KMS-11 (cell line): ENCODE data around the gene INPP4A.
A peak's percentile ranks its signal among the peaks of the same experiment; 100 is the strongest.
"Not testable (repeated sequence)": the region's sequence is repeated elsewhere in the genome, so short reads cannot be mapped to it uniquely, and the experiment has no call there.

Experiments used
- H2AFZ ChIP-seq: fragments of 200-600 bp; sonication (generic); 2 replicates; pipeline ENCODE4 v1.6.1; 2016; ENCODE audit warnings: antibody characterized with exemption, mixed run types, low read depth
- H3K27ac ChIP-seq: fragments of 200-600 bp; sonication (generic); 2 replicates; pipeline ENCODE4 v1.6.1; 2016; ENCODE audit warnings: mild to moderate bottlenecking, mixed run types
- H3K27me3 ChIP-seq: fragments of 200-600 bp; sonication (generic); 2 replicates; pipeline ENCODE4 v1.6.1; 2017; ENCODE audit warnings: mild to moderate bottlenecking, low read depth, mixed run types, moderate library complexity; ENCODE audit not compliant: insufficient read depth
- H3K36me3 ChIP-seq: fragments of 200-600 bp; sonication (generic); 2 replicates; pipeline ENCODE4 v1.6.1; 2017; ENCODE audit warnings: mild to moderate bottlenecking, mixed run types; ENCODE audit not compliant: insufficient read depth
- H3K4me1 ChIP-seq: fragments of 200-600 bp; sonication (generic); 2 replicates; pipeline ENCODE4 v1.6.1; 2016; ENCODE audit warnings: mild to moderate bottlenecking, low read depth, mixed run types; ENCODE audit not compliant: poor library complexity, severe bottlenecking
- H3K4me2 ChIP-seq: fragments of 200-600 bp; sonication (generic); 2 replicates; pipeline ENCODE4 v1.7.0; 2016; ENCODE audit warnings: mild to moderate bottlenecking, mixed run types
- H3K4me3 ChIP-seq: fragments of 200-600 bp; sonication (generic); IDR thresholded peaks from 2 replicates; pipeline ENCODE4 v1.6.1; 2017; ENCODE audit warnings: low read depth, low read length, mixed read lengths; ENCODE audit not compliant: insufficient read depth
- H3K79me2 ChIP-seq: fragments of 200-600 bp; sonication (generic); 2 replicates; pipeline ENCODE4 v1.6.1; 2016; ENCODE audit warnings: low read depth, mixed run types; ENCODE audit not compliant: insufficient read depth
- H3K9ac ChIP-seq: fragments of 200-600 bp; sonication (generic); 2 replicates; pipeline ENCODE4 v1.6.1; 2016; ENCODE audit warnings: mild to moderate bottlenecking, mixed run types
- H4K20me1 ChIP-seq: fragments of 200-600 bp; sonication (generic); 2 replicates; pipeline ENCODE4 v1.6.1; 2016; ENCODE audit warnings: mild to moderate bottlenecking, mixed run types; ENCODE audit not compliant: insufficient read depth
- CTCF ChIP-seq: fragments of 200-600 bp; sonication (generic); conservative IDR thresholded peaks from 2 replicates; pipeline ENCODE4 v1.6.1; 2017; ENCODE audit warnings: low read depth, mild to moderate bottlenecking, antibody characterized with exemption, low read length, moderate library complexity, mixed read lengths

The INPP4A gene

DNA sequence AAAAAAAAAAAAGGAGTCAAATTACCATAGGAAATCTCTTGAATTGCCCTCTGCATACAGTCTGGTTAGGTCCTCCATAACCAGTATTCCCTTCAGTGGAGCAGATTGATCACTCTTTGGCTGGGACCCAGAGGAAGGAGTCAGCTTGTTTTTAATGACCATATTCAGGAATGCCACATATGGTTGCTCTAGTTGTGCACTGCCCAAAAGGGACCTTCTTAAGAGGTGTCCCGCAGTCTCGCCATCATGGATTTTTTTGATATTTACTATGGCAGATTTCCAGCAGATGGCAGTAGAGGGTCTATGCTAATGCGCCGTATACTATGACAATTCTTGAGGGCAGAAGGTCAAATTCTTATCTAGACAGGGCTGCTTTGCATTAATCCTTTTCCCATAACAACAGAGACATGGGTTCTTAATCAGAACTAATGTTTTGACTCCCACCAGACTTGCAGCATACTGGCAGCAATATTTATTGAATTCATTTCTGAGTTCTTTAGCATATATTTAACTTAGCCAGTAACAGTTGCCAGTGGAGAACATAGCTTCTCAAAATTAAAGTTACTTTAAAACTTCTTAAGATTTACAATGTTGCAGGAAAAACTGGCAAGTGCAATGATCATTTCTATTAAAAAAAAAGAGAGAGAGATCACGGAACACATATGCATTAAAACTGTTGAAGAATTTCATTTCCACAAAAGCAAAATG is 31.8 kb upstream of the INPP4A start:
- Histone ChIP-seq H3K36me3 (no peaks in the 10 kb centered on the region), H3K27me3 (no peaks in the 10 kb centered on the region), H4K20me1 (no peaks in the 10 kb centered on the region), H3K79me2 (no peaks in the 10 kb centered on the region), H3K9ac (no peak overlapping the region), H3K27ac (no peak overlapping the region), H2AFZ (peak overlapping the region; percentile 55; the same call in 1 of the 2 replicates), H3K4me1 (peaks cover 11% of the 10 kb centered on the region), H3K4me3 (no peak overlapping the region), H3K4me2 (peak overlapping the region; percentile 7; the same call in 1 of the 2 replicates)
- TF ChIP-seq CTCF = peak; percentile 90

- peaks cover 11% of the 10 kb centered on the region for H3K4me1 ChIP-seq
- H3K36me3 ChIP-seq, H2AFZ ChIP-seq, H3K9ac ChIP-seq, H3K4me2 ChIP-seq, H3K27me3 ChIP-seq, H3K27ac ChIP-seq, H3K79me2 ChIP-seq, H3K4me3 ChIP-seq, H4K20me1 ChIP-seq: not testable (repeated sequence)
Observed at GRCh38 chr2:98414246-98414645, 30.4 kb upstream of the INPP4A start.

GRCh38 chr2:98415719-98416248 is 28.9 kb upstream of the INPP4A start:
- not testable (repeated sequence) for H4K20me1 ChIP-seq, H3K4me2 ChIP-seq, H3K9ac ChIP-seq, H3K27ac ChIP-seq, H3K79me2 ChIP-seq, H2AFZ ChIP-seq, H3K27me3 ChIP-seq, H3K36me3 ChIP-seq, H3K4me3 ChIP-seq
- peaks cover 11% of the 10 kb centered on the region for H3K4me1 ChIP-seq

- Histone ChIP-seq H3K27ac (no peak overlapping the region), H3K4me1 (peaks cover 11% of the 10 kb centered on the region), H3K36me3 (no peaks in the 10 kb centered on the region), H3K27me3 (no peaks in the 10 kb centered on the region), H4K20me1 (no peaks in the 10 kb centered on the region), H2AFZ (no peak overlapping the region), H3K4me2 (no peak overlapping the region), H3K4me3 (no peak overlapping the region), H3K9ac (no peak overlapping the region), H3K79me2 (no peaks in the 10 kb centered on the region)
- no peak for TF ChIP-seq CTCF
Observed at GRCh38 chr2:98416383-98417159, 28.1 kb upstream of the INPP4A start.

- TF ChIP-seq CTCF = no peak
- Histone ChIP-seq H3K4me1 (no peaks in the 10 kb centered on the region), H3K4me2 (no peak overlapping the region), H3K79me2 (no peaks in the 10 kb centered on the region), H4K20me1 (no peaks in the 10 kb centered on the region), H3K9ac (no peak overlapping the region), H3K4me3 (no peak overlapping the region), H3K27ac (no peak overlapping the region), H3K36me3 (no peaks in the 10 kb centered on the region), H3K27me3 (no peaks in the 10 kb centered on the region), H2AFZ (no peak overlapping the region)
Observed at GRCh38 chr2:98419544-98419943, 25.1 kb upstream of the INPP4A start.
